Cortex of kidney (tissue), 1 donor: ENCODE data around the gene NACA.

Experiments
- DNase-seq: peaks from one replicate; lab custom pipeline; 2025; lab: John Stamatoyannopoulos, UW

NACA gene

GRCh38 chr12:56687223-56688128 is 37.6 kb downstream of the NACA start:
- no peak for DNase-seq

DNA sequence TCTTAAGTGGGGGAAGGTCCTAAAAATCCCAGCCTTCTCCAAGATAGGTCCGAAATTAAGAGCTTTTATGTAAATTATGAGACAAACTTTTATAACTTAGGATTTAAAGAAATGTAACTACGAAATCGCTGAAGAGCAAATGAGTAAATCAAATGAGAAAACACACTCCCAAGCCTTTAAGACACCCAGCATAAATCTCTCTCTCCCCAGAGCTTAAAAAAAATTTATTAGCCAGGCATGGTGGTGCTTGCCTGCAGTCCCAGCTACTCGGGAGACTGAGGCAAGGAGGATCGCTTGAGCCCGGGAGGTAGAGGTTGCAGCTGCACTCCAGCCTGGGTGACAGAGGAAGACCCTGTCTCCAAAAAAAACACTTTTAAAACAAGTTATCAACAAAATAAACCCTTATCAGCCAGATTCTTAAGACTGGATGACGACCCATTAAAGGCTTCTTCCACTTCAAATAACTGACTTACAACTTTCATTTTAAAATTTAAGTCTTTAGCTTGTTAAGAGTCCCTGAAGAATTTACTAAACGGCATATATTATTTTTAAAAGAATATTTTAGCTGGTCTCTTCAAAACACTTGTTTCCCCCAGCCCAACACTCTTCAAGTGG is 40.2 kb downstream of the NACA start:
- DNase-seq, result no peak

DNA sequence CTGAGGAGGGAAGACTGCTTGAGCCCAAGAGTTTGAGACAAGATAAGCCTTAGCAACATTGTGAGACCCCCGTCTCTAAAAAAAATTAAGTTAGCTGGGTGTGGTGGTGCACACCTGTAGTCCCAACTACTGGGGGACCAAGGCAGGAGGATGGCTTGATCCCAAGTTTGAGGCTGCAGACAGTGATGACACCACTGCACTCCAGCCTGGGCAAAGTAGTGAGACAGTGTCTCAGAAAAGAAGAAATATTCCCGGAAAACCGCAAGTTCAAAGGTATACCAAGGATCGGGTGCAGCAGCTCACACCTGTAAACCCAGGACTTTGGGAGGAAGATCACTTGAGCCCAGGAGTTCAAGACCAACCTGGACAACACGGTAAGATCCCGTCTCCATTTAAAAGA is 42.8 kb downstream of the NACA start:
- no peak for DNase-seq

GRCh38 chr12:56679883-56680575 is 45.1 kb downstream of the NACA start:
- no peak for DNase-seq

DNA sequence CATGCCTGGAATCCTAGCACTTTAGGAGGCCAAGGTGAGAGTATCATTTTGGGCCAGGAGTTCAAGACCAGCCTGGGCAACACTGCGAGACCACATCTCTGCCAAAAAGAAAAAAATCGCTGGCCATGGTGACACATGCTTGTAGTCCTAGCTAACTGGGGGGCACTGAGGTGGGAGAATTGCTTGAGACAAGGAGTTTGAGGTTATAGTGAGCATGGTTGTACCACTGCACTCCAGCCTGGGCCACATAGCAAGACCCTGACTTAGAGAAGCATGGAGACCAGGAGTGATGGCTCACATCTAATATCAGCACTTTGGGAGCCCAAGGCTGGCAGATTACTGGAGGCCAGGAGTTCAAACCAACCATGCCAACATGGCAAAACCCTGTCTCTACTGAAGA is 46.2 kb downstream of the NACA start:
- DNase-seq, result no peak

GRCh38 chr12:56677680-56678079 is 47.4 kb downstream of the NACA start:
- no peak for DNase-seq

DNA sequence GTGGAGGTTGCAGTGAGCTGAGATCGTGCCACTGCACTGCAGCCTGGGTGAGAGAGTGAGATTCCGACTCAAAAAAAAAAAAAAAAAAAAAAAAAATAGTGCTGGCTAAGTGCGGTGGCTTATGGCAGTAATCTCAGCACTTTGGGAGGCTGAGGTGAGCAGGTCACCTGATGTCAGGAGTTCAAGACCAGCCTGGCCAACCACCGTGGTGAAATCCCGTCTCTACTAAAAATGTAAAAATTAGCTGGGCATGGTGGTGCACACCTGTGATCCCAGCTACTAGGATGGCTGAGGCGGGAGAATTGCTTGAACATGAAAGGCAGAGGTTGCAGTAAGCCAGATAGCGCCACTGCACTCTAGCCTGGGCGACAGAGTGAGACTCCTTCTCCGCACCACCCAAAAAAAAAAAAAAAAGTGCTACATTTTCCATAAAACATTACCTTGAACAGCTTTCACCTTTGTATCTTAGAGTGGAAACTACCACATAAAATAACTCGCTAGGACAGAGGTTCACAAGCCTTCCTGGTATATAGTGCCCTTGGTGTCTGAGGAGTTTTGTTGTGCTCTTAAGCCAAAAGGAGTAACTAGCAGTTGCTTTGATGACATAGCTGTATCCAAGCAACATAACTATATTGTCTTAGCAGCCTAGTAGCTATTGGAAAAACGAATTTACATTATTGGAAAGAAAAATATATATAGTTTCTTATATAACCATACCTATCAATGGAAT is 48.1 kb downstream of the NACA start:
- DNase-seq, result no peak

- DNase-seq, result no peak
Measured at GRCh38 chr12:56671608-56672007, 53.5 kb downstream of the NACA start.

GRCh38 chr12:56670836-56671235 is 54.3 kb downstream of the NACA start:
- DNase-seq, result no peak

GRCh38 chr12:56668197-56668457 is 57.0 kb downstream of the NACA start:
- DNase-seq, result no peak
